Upper lobe of left lung (tissue), 6 donors: Measurements from ENCODE around the gene PRKAR1B. TPM values are rescaled to one million over a fixed set of nuclear protein-coding genes. Genes with fewer than 3 reads are reported as not detected.
"Not testable (repeated sequence)": the region's sequence is repeated elsewhere in the genome, so short reads cannot be mapped to it uniquely, and the experiment has no call there.

Source experiments
- ATAC-seq, 2 donors: fragments of 200-7000 bp; cut with Tn5 transposase; one replicate each; pipeline ENCODE4 v1.9.1; 2022; ENCODE audit warnings: mild to moderate bottlenecking in 2 of 2, moderate library complexity in 2 of 2; ENCODE audit not compliant: low FRiP score in 2 of 2
- DNase-seq, 2 donors: peaks; one replicate each; pipeline ENCODE4 v3.0.0-alpha.2; 2019 to 2020
- H3K27ac ChIP-seq, 4 donors: fragments of 200-600 bp; sonication (generic); one replicate each; pipeline ENCODE4 v1.5.1; 2016 to 2019
- H3K27me3 ChIP-seq, 4 donors: fragments of 200-600 bp; sonication (generic); one replicate each; pipeline ENCODE4 v1.5.1; 2017 to 2019
- H3K36me3 ChIP-seq, 4 donors: fragments of 200-600 bp; sonication (generic); one replicate each; pipeline ENCODE4 v1.5.1; 2016 to 2019
- H3K4me1 ChIP-seq, 4 donors: fragments of 200-600 bp; sonication (generic); one replicate each; pipeline ENCODE4 v1.5.1; 2018 to 2019
- H3K4me3 ChIP-seq, 4 donors: fragments of 200-600 bp; sonication (generic); one replicate each; pipeline ENCODE4 v1.5.1; 2017 to 2019; ENCODE audit warnings: mild to moderate bottlenecking in 2 of 4, moderate library complexity in 1 of 4
- H3K9me3 ChIP-seq, 4 donors: fragments of 200-600 bp; sonication (generic); one replicate each; pipeline ENCODE4 v1.5.1; 2018 to 2019
- EP300 ChIP-seq, 4 donors: sonication (generic); formaldehyde crosslinking; IDR thresholded peaks; one replicate each; pipeline ENCODE4 v1.5.1; 2017; ENCODE audit warnings: antibody characterized with exemption in 4 of 4, control low read depth in 2 of 4
- POLR2A ChIP-seq, 4 donors: fragments of 450-650 bp; IDR thresholded peaks; one replicate each; pipeline ENCODE4 v1.5.1; 2016 to 2017; ENCODE audit warnings: antibody characterized with exemption in 4 of 4, mild to moderate bottlenecking in 2 of 4
- POLR2AphosphoS5 ChIP-seq, 2 donors: sonication (generic); formaldehyde crosslinking; IDR thresholded peaks; one replicate each; pipeline ENCODE4 v1.5.1; 2017; ENCODE audit warnings: antibody characterized with exemption in 2 of 2
- WGBS, 2 donors: methylation state at CpG; one replicate each; pipeline ENCODE4 v1.1.5; 2017 to 2018; 5-methylcytosine and 5-hydroxymethylcytosine counted together
- total RNA-seq, 6 donors: library from RNA; depleted of rRNA in 4 of 6; stranded (reverse); fragments of >200 nt in 4 of 6; gene quantifications; one replicate each; pipeline versions ENCODE4 v1.1.0 to v1.2.1, GENCODE V29; 2016 to 2021
- TF ChIP-seq, protein P1 (sequence below), 6 experiments: fragments of 450-650 bp in 4 of 6; fragments of 200-600 bp in 2 of 6; sonication (generic) in 2 of 6; IDR thresholded peaks; one replicate each; pipeline ENCODE4 v1.5.1; 2016 to 2019; ENCODE audit warnings: antibody characterized with exemption in 6 of 6
- donor health status: DM: no; HTN: no; CAD: no; lungs with moderate emphysema.
- donor health status: DM: no; HTN: yes; CAD: no; lungs with severe emphysema.

The PRKAR1B gene
- total RNA-seq, 6 donors from 2014 or later, result 10.3 to 24.4 (median 20.9) TPM

DNA sequence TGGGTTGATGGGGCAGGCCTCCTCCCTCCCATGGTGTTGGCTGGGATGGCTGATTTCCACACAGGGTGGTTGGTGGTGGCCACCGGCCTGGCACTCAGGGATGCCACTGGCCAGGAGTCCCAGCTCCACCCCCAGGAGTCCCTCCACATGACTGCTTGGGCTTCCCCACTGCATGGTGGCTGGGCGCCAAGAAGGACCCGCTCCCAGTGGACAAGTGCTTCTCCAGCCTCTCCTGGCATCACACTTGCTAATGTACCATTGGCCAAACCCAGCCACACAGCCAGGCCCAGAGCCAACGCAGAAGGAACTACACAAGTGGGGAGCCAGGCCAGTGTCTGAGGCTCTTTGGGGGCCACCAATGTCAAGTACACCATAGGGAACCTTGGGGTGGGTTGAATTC, 74.2 kb downstream of the PRKAR1B start:
- no peaks in the 10 kb centered on the region for H3K27me3 ChIP-seq
- no peak for DNase-seq
- 90 to 100% methylated on average over 2 to 4 of the region's 4 CpGs for WGBS, 2 donors
- peaks cover 0 to 4% (median 0%) of the 10 kb centered on the region in 4 donors for H3K9me3 ChIP-seq
- TF ChIP-seq, protein P1, sequence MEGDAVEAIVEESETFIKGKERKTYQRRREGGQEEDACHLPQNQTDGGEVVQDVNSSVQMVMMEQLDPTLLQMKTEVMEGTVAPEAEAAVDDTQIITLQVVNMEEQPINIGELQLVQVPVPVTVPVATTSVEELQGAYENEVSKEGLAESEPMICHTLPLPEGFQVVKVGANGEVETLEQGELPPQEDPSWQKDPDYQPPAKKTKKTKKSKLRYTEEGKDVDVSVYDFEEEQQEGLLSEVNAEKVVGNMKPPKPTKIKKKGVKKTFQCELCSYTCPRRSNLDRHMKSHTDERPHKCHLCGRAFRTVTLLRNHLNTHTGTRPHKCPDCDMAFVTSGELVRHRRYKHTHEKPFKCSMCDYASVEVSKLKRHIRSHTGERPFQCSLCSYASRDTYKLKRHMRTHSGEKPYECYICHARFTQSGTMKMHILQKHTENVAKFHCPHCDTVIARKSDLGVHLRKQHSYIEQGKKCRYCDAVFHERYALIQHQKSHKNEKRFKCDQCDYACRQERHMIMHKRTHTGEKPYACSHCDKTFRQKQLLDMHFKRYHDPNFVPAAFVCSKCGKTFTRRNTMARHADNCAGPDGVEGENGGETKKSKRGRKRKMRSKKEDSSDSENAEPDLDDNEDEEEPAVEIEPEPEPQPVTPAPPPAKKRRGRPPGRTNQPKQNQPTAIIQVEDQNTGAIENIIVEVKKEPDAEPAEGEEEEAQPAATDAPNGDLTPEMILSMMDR (IDR thresholded peaks at IDR 0.05), result no peak
- no peak for TF ChIP-seq POLR2A (IDR thresholded peaks at IDR 0.05)
- TF ChIP-seq POLR2AphosphoS5 (IDR thresholded peaks at IDR 0.05), result no peak
- no peak for TF ChIP-seq EP300 (IDR thresholded peaks at IDR 0.05)
- no peak for ATAC-seq
- H3K4me3 ChIP-seq, result no peak overlapping the region
- no peaks in the 10 kb centered on the region for H3K36me3 ChIP-seq
- H3K27ac ChIP-seq, result no peak overlapping the region
- no peaks in the 10 kb centered on the region for H3K4me1 ChIP-seq

DNA sequence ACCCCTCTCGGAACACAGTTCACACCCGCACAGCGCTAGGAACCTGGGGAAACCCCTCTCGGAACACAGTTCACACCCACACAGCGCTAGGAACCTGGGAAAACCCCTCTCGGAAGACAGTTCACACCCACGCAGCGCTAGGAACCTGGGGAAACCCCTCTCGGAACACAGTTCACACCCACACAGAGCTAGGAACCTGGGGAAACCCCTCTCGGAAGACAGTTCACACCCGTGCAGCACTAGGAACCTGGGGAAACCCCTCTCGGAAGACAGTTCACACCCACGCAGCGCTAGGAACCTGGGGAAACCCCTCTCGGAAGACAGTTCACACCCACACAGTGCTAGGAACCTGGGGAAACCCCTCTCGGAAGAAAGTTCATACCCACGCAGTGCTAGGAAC, 74.9 kb downstream of the PRKAR1B start:
- not testable (repeated sequence) for H3K4me3 ChIP-seq, H3K27ac ChIP-seq, DNase-seq, H3K9me3 ChIP-seq, H3K27me3 ChIP-seq, ATAC-seq, H3K36me3 ChIP-seq, H3K4me1 ChIP-seq
- 90 to 93% methylated on average over 6 to 16 of the region's 17 CpGs for WGBS, 2 donors

DNA sequence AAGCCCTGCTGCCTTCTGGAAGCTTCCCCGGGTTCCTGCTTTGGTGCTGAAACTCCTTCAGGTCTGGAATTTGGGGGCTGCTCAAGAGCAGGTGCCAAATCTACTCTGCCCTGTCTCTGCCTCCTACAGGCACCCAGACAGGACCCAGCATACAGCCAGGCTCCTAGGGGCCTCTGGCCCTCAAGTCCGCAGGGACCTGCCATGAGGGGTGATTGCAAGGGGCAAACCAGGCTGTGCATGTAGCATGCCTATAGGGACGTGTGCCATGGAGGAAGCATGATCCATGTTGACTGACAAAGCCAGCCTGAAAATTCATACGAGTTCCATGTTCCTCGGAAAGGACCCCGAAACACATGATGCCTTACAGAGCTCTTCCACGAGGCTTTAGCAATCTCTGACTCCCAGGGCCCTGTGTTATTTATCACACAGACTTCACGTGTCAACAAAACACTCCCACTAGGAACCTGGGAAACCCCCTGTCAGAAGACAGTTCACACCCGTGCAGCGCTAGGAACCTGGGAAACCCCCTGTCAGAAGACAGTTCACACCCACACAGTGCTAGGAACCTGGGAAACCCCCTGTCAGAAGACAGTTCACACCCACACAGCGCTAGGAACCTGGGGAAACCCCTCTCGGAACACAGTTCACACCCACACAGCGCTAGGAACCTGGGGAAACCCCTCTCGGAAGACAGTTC, 75.9 kb downstream of the PRKAR1B start:
- Histone ChIP-seq H3K36me3 (no peaks in the 10 kb centered on the region), H3K27me3 (no peaks in the 10 kb centered on the region), H3K4me3 (no peak overlapping the region), H3K27ac (no peak overlapping the region), H3K4me1 (no peaks in the 10 kb centered on the region), H3K9me3 (peaks cover 0 to 4% (median 0%) of the 10 kb centered on the region in 4 donors)
- no peak for TF ChIP-seq POLR2AphosphoS5 (IDR thresholded peaks at IDR 0.05)
- TF ChIP-seq, protein P1 (IDR thresholded peaks at IDR 0.05), result no peak
- no peak for TF ChIP-seq POLR2A (IDR thresholded peaks at IDR 0.05)
- TF ChIP-seq EP300 (IDR thresholded peaks at IDR 0.05), result no peak
- ATAC-seq (no peak), DNase-seq (no peak)
- WGBS, 2 donors, result 90 to 92% methylated on average over 9 to 11 of the region's 14 CpGs

DNA sequence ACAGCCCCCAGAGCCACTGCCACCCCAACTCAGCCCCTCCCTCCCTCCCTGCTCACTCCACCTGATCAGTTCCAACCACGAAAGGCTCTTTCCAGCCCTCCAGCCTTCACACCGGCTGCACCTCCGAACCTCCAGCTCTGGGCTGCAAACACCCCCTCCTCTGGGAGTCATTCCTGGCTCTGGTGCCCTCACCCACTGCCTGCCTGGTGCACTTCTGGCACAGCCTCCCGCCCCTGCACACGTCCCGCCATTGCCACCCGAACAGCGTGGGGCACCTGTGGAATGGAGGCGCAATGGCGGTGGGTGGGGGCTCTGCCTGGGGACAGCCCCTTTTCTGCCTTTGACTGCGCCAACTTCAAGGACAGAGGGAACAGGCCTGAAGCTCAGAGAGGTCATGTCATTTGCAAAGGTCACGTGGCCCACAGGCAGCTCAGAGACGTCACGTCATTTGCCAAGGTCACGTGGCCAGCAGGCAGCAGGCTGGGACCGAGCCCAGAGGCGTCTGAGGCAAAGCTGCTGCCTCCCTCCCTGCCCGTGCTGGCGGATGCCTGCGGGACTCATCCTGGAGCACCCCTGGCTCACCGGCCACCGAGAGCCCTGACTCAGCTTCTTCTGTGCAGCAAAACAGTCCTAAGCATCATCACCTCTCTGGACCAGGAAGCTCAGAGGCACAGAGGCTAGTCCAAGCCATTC, 76.6 kb downstream of the PRKAR1B start:
- H3K4me1 ChIP-seq, result no peaks in the 10 kb centered on the region
- ATAC-seq, result peak in 1 of 2 donors; percentile 44
- DNase-seq, result peak in 1 of 2 donors; percentile 62
- peaks cover 0 to 4% (median 0%) of the 10 kb centered on the region in 4 donors for H3K9me3 ChIP-seq
- TF ChIP-seq POLR2AphosphoS5 (IDR thresholded peaks at IDR 0.05), result no peak
- no peak for TF ChIP-seq EP300 (IDR thresholded peaks at IDR 0.05)
- TF ChIP-seq, protein P1 (IDR thresholded peaks at IDR 0.05), result no peak
- no peak for TF ChIP-seq POLR2A (IDR thresholded peaks at IDR 0.05)
- 85 to 90% methylated on average over 16 to 19 of the region's 22 CpGs for WGBS, 2 donors
- no peak overlapping the region for H3K4me3 ChIP-seq
- H3K27ac ChIP-seq, result no peak overlapping the region
- H3K36me3 ChIP-seq, result no peaks in the 10 kb centered on the region
- no peaks in the 10 kb centered on the region for H3K27me3 ChIP-seq

DNA sequence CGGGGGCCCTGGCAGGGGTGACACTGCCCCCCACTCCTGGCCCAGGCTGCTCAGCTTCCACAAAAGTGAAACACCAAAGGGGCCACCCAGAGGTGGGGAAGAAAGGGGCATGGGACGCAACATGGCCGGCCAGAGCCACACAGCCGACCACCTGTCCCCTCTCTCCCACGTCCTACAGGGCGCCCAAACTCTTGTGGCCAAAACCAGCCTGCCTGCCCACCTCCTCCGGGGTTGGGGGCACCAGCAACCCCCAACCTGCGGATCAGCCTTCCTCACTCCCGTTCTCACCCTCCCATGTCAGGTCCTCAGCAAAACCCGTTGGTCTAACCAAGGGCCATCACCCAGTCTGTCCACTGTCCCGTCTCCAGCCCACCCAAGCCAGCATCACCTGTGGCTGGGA, 80.1 kb downstream of the PRKAR1B start:
- Histone ChIP-seq H3K27me3 (no peaks in the 10 kb centered on the region), H3K4me1 (no peaks in the 10 kb centered on the region), H3K36me3 (no peaks in the 10 kb centered on the region), H3K4me3 (no peak overlapping the region), H3K9me3 (peaks cover 0 to 5% (median under 1%) of the 10 kb centered on the region in 4 donors), H3K27ac (no peak overlapping the region)
- DNase-seq, result peak in 1 of 2 donors; percentile 58
- TF ChIP-seq POLR2AphosphoS5 (IDR thresholded peaks at IDR 0.05) (no peak), POLR2A (IDR thresholded peaks at IDR 0.05) (no peak), EP300 (IDR thresholded peaks at IDR 0.05) (no peak)
- TF ChIP-seq, protein P1 (IDR thresholded peaks at IDR 0.05), result no peak
- WGBS, 2 donors, result 90 to 98% methylated on average over 9 to 10 of the region's 11 CpGs
- ATAC-seq, result no peak
